ENCODE data around the gene COX15. TPM values are rescaled to one million over a fixed set of nuclear protein-coding genes. Genes with fewer than 3 reads are reported as not detected.

Gene COX15
- total RNA-seq, 4 donors from 2014 or later = 20.2 to 30.1 (median 25.6) TPM

- Histone ChIP-seq H3K4me1 (peaks cover 32% of the 10 kb centered on the region), H3K36me3 (peaks cover 37% of the 10 kb centered on the region), H3K27ac (no peak overlapping the region), H3K9me3 (no peaks in the 10 kb centered on the region), H3K27me3 (no peaks in the 10 kb centered on the region), H3K4me3 (no peak overlapping the region)
- peak in 1 of 2 donors; percentile 8 for TF ChIP-seq CTCF (IDR thresholded peaks at IDR 0.05)
- no peak for TF ChIP-seq POLR2A (IDR thresholded peaks at IDR 0.05)
- no peak for TF ChIP-seq EP300 (IDR thresholded peaks at IDR 0.05)
- WGBS = 31% methylated on average over 4 of the region's 4 CpGs
- no peak for DNase-seq (ENCODE audit: low spot score in 2 of 2)
These were observed 22.3 kb downstream of the COX15 start for GRCh38 chr10:99709480-99710229.

GRCh38 chr10:99708428-99709012 lies 23.4 kb downstream of the COX15 start:
- Histone ChIP-seq H3K36me3 (peaks cover 39% of the 10 kb centered on the region), H3K27ac (no peak overlapping the region), H3K27me3 (no peaks in the 10 kb centered on the region), H3K4me3 (no peak overlapping the region), H3K9me3 (no peaks in the 10 kb centered on the region), H3K4me1 (peaks cover 32% of the 10 kb centered on the region)
- DNase-seq (ENCODE audit: low spot score in 2 of 2) = no peak
- no peak for TF ChIP-seq POLR2A (IDR thresholded peaks at IDR 0.05)
- no peak for TF ChIP-seq POLR2AphosphoS5 (IDR thresholded peaks at IDR 0.05)
- no peak for TF ChIP-seq CTCF (IDR thresholded peaks at IDR 0.05)
- TF ChIP-seq EP300 (IDR thresholded peaks at IDR 0.05) = no peak
- WGBS = 91% methylated on average over 1 of the region's 1 CpG

GRCh38 chr10:99700649-99701048 lies 31.3 kb downstream of the COX15 start:
- H3K9me3 ChIP-seq = no peaks in the 10 kb centered on the region
- 90% methylated on average over 4 of the region's 4 CpGs for WGBS
- H3K27ac ChIP-seq = no peak overlapping the region
- no peaks in the 10 kb centered on the region for H3K27me3 ChIP-seq
- H3K4me1 ChIP-seq = peaks cover 3% of the 10 kb centered on the region
- H3K4me3 ChIP-seq = no peak overlapping the region
- no peak for DNase-seq (ENCODE audit: low spot score in 2 of 2)
- TF ChIP-seq POLR2AphosphoS5 (IDR thresholded peaks at IDR 0.05) = no peak
- TF ChIP-seq CTCF (IDR thresholded peaks at IDR 0.05) = no peak
- no peak for TF ChIP-seq EP300 (IDR thresholded peaks at IDR 0.05)
- no peak for TF ChIP-seq POLR2A (IDR thresholded peaks at IDR 0.05)
- H3K36me3 ChIP-seq = peaks cover 89% of the 10 kb centered on the region

- Histone ChIP-seq H3K27ac (no peak overlapping the region), H3K4me1 (no peaks in the 10 kb centered on the region), H3K4me3 (no peak overlapping the region), H3K36me3 (peaks cover 91% of the 10 kb centered on the region), H3K9me3 (no peaks in the 10 kb centered on the region), H3K27me3 (no peaks in the 10 kb centered on the region)
- no peak for DNase-seq (ENCODE audit: low spot score in 2 of 2)
- TF ChIP-seq CTCF (IDR thresholded peaks at IDR 0.05) (no peak), EP300 (IDR thresholded peaks at IDR 0.05) (no peak), POLR2AphosphoS5 (IDR thresholded peaks at IDR 0.05) (no peak), POLR2A (IDR thresholded peaks at IDR 0.05) (no peak)
- 94% methylated on average over 8 of the region's 8 CpGs for WGBS
These were observed 33.3 kb downstream of the COX15 start for GRCh38 chr10:99698504-99699080.

GRCh38 chr10:99695761-99696160 lies 36.2 kb downstream of the COX15 start:
- DNase-seq (ENCODE audit: low spot score in 2 of 2) = no peak
- 91% methylated on average over 6 of the region's 6 CpGs for WGBS
- no peak overlapping the region for H3K27ac ChIP-seq
- no peaks in the 10 kb centered on the region for H3K9me3 ChIP-seq
- peaks cover 88% of the 10 kb centered on the region for H3K36me3 ChIP-seq
- no peaks in the 10 kb centered on the region for H3K4me1 ChIP-seq
- no peaks in the 10 kb centered on the region for H3K27me3 ChIP-seq
- TF ChIP-seq EP300 (IDR thresholded peaks at IDR 0.05) (no peak), CTCF (IDR thresholded peaks at IDR 0.05) (no peak), POLR2AphosphoS5 (IDR thresholded peaks at IDR 0.05) (no peak), POLR2A (IDR thresholded peaks at IDR 0.05) (no peak)
- no peak overlapping the region for H3K4me3 ChIP-seq

Data from suprapubic skin (tissue), 4 donors.